GM19099 (cell line): ENCODE data around the gene LEMD2.

Experiments
- POLR2A ChIP-seq: IDR thresholded peaks from 3 replicates; pipeline ENCODE4 v1.6.1; 2011; ENCODE audit warnings: low read depth; ENCODE audit not compliant: insufficient read length; ENCODE audit errors: extremely low read depth

LEMD2 gene

GRCh38 chr6:33806841-33807240 is 17.9 kb upstream of the LEMD2 start:
- TF ChIP-seq POLR2A, result no peak

GRCh38 chr6:33803571-33804053 is 14.7 kb upstream of the LEMD2 start, which contains the start of gene MLN:
Gene MLN, minus strand, starts transcription at chr6:33804003. Its CDS starts 2,840 bp downstream, at chr6:33801163.
- no peak for TF ChIP-seq POLR2A

- no peak for TF ChIP-seq POLR2A
These were observed 13.4 kb upstream of the LEMD2 start for GRCh38 chr6:33802186-33802958.

GRCh38 chr6:33801611-33802010 is 12.7 kb upstream of the LEMD2 start:
- TF ChIP-seq POLR2A, result no peak

- TF ChIP-seq POLR2A, result no peak
These were observed 11.5 kb upstream of the LEMD2 start for GRCh38 chr6:33800248-33800969.

GRCh38 chr6:33799454-33800113 is 10.7 kb upstream of the LEMD2 start:
- no peak for TF ChIP-seq POLR2A

GRCh38 chr6:33798343-33798848 is 9.5 kb upstream of the LEMD2 start:
- no peak for TF ChIP-seq POLR2A

GRCh38 chr6:33797626-33798342 is 8.9 kb upstream of the LEMD2 start:
- no peak for TF ChIP-seq POLR2A

- TF ChIP-seq POLR2A, result no peak
These were observed 6.1 kb upstream of the LEMD2 start for GRCh38 chr6:33794910-33795623.

- TF ChIP-seq POLR2A, result no peak
These were observed 4.1 kb upstream of the LEMD2 start for GRCh38 chr6:33792981-33793380.

GRCh38 chr6:33791620-33792019 is 2.7 kb upstream of the LEMD2 start:
- no peak for TF ChIP-seq POLR2A

- TF ChIP-seq POLR2A, result no peak
These were observed 2.0 kb upstream of the LEMD2 start for GRCh38 chr6:33790910-33791309.

- TF ChIP-seq POLR2A, result no peak
These were observed 1.4 kb upstream of the LEMD2 start for GRCh38 chr6:33790379-33790778.

- TF ChIP-seq POLR2A, result no peak
These were observed 593 bp upstream of the LEMD2 start for GRCh38 chr6:33789550-33789895.

GRCh38 chr6:33787954-33788693 is 806 bp downstream of the LEMD2 start:
- TF ChIP-seq POLR2A, result peak; percentile 69
